ENCODE results near the gene COCH. TPM values are rescaled to one million over a fixed set of nuclear protein-coding genes. Genes with fewer than 3 reads are reported as not detected.
"Not testable (repeated sequence)": the region's sequence is repeated elsewhere in the genome, so short reads cannot be mapped to it uniquely, and the experiment has no call there.

Gene COCH
- polyA plus RNA-seq, 1 experiment = 0.19 TPM

DNA sequence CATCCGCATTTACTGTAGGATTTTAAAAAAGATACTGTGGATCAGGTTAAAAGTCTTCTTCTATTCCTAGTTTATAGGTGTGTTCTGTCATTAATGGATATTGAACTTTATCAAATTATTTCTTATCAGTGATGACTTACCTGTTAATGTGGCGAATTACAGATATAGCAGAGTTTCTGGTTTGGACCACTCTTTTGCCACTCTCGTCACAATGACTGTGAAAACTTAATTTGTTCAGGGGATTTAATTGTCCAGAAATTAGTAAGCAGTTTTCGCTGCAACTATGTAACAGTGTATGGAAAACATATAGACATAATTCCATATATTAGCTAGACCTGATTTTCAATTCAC, 14.9 kb downstream of the COCH start:
- Histone ChIP-seq H3K27ac (ENCODE audit: low read depth, low read length) (no peak overlapping the region), H3K9me3 (ENCODE audit: control insufficient read depth, insufficient read depth, low read length) (no peaks in the 10 kb centered on the region), H3K4me3 (ENCODE audit: low read depth, low read length) (no peak overlapping the region), H3K27me3 (ENCODE audit: control insufficient read depth, insufficient read depth, low read length) (no peaks in the 10 kb centered on the region)
- POLR2A ChIA-PET = no interaction called here
- CTCF ChIA-PET = no interaction called here
- no peak for DNase-seq (ENCODE audit: low read depth, low spot score)
- TF ChIP-seq, protein P1, sequence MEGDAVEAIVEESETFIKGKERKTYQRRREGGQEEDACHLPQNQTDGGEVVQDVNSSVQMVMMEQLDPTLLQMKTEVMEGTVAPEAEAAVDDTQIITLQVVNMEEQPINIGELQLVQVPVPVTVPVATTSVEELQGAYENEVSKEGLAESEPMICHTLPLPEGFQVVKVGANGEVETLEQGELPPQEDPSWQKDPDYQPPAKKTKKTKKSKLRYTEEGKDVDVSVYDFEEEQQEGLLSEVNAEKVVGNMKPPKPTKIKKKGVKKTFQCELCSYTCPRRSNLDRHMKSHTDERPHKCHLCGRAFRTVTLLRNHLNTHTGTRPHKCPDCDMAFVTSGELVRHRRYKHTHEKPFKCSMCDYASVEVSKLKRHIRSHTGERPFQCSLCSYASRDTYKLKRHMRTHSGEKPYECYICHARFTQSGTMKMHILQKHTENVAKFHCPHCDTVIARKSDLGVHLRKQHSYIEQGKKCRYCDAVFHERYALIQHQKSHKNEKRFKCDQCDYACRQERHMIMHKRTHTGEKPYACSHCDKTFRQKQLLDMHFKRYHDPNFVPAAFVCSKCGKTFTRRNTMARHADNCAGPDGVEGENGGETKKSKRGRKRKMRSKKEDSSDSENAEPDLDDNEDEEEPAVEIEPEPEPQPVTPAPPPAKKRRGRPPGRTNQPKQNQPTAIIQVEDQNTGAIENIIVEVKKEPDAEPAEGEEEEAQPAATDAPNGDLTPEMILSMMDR (IDR thresholded peaks at IDR 0.05; ENCODE audit: low read depth, low read length) = no peak

DNA sequence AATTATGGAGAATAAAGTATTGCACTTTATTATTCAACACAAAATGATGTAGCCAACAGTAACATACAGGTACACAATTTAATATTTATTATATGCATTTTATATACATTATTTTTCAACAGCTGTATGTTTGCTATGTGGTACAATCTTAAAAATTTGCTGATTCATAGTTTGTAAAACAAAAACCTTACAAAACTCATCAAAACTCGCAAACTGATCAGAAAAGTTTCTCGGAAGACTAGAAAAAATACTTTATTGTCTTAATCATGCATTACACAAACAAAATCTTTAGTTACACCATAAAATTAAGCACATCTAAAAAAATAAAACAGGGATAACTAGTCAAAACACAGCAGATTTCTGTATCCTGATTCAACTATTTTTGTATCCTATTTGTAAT, 19.5 kb downstream of the COCH start:
- Histone ChIP-seq H3K4me3 (ENCODE audit: low read depth, low read length) (no peak overlapping the region), H3K27me3 (ENCODE audit: control insufficient read depth, insufficient read depth, low read length) (no peaks in the 10 kb centered on the region), H3K27ac (ENCODE audit: low read depth, low read length) (no peak overlapping the region), H3K9me3 (ENCODE audit: control insufficient read depth, insufficient read depth, low read length) (no peaks in the 10 kb centered on the region)
- DNase-seq (ENCODE audit: low read depth, low spot score) = no peak
- ChIA-PET CTCF (no interaction called here), POLR2A (no interaction called here)
- TF ChIP-seq, protein P1 (IDR thresholded peaks at IDR 0.05; ENCODE audit: low read depth, low read length) = no peak

DNA sequence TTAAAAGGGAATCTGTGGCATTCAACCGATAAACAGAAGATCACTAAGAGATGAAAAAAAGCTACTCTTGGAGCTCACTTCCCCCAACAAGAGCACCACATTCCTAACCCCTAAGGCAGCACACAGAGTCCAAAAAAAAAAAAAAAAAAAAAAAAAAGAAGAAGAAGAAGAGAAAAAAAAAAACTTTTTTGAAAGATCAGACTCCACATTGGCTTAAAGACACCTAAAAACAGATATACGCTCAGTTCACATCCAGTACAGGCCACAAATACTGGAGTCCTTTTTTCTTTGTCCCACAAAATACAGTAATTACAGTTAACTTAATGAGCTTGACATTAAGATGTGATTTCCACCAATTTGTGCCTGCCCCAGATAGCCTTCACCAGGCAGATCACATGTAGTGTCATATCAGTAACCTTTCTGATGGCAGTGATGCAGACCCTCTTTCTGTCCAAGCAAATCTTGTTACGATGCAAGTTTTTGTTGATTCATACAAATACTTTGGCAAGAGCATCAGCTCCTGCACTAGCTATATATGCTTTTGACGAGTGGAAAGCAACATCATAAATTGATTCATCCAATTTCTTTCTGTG, 20.7 kb downstream of the COCH start:
- DNase-seq (ENCODE audit: low read depth, low spot score) = no peak
- ChIA-PET POLR2A (interaction anchor here (0.7 kb wide), 2 partner anchors 30 to 41 kb away, joined by 3 to 6 read pairs; no protein-coding TSS in a partner anchor), CTCF (interaction anchor here (0.6 to 0.7 kb wide), 2 partner anchors 8 to 11 kb away, joined by 4 to 7 read pairs; no protein-coding TSS in a partner anchor)
- no peak overlapping the region for H3K27ac ChIP-seq (ENCODE audit: low read depth, low read length)
- no peak overlapping the region for H3K4me3 ChIP-seq (ENCODE audit: low read depth, low read length)
- TF ChIP-seq, protein P1 (IDR thresholded peaks at IDR 0.05; ENCODE audit: low read depth, low read length) = no peak
- no peaks in the 10 kb centered on the region for H3K27me3 ChIP-seq (ENCODE audit: control insufficient read depth, insufficient read depth, low read length)
- no peaks in the 10 kb centered on the region for H3K9me3 ChIP-seq (ENCODE audit: control insufficient read depth, insufficient read depth, low read length)

DNA sequence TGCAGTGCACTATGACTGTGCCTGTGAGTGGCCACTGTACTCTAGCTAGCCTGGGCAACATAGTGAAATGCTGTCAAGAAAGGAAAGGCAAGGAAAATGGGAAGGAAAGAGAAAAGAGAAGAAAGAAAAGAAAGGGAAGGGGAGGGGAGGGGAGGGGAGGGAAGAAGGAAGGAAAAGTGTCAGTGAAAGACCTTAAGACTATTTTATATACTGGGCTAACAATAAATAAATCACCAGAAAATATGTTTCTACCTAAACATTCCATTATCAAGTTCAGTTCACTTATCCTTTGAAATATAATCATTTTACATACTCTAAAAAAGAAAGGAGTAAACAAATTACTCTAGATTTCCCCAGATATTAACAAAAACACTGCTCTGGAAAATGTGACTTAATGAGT, 22.1 kb downstream of the COCH start:
- H3K4me3 ChIP-seq (ENCODE audit: low read depth, low read length) = no peak overlapping the region
- CTCF ChIA-PET = no interaction called here
- H3K27me3 ChIP-seq (ENCODE audit: control insufficient read depth, insufficient read depth, low read length) = no peaks in the 10 kb centered on the region
- no peak for DNase-seq (ENCODE audit: low read depth, low spot score)
- TF ChIP-seq, protein P1 (IDR thresholded peaks at IDR 0.05; ENCODE audit: low read depth, low read length) = no peak
- H3K27ac ChIP-seq (ENCODE audit: low read depth, low read length) = no peak overlapping the region
- no peaks in the 10 kb centered on the region for H3K9me3 ChIP-seq (ENCODE audit: control insufficient read depth, insufficient read depth, low read length)
- POLR2A ChIA-PET = no interaction called here

DNA sequence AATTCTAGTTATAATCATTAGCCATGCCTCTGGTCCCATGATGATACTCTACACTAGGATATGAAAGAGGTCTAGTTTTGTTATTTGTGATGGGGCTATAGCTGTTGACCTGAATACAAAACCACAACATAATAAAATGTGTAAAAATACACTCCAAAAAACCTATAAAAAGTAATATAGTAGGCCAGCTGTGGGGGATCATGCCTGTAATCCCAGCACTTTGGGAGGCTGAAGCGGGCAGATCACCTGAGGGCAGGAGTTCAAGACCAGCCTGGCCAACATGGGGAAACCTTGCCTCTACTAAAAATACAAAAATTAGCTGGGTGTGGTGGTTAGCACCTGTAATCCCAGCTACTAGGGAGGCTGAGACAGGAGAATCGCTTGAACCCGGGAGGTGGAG, 22.8 kb downstream of the COCH start:
- CTCF ChIA-PET = not testable (repeated sequence)

More for the DNA sequence above, 22.8 kb downstream of the COCH start:
- H3K4me3 ChIP-seq (ENCODE audit: low read depth, low read length); POLR2A ChIA-PET; H3K27ac ChIP-seq (ENCODE audit: low read depth, low read length); DNase-seq (ENCODE audit: low read depth, low spot score); H3K9me3 ChIP-seq (ENCODE audit: control insufficient read depth, insufficient read depth, low read length); H3K27me3 ChIP-seq (ENCODE audit: control insufficient read depth, insufficient read depth, low read length): not testable (repeated sequence)

Data from AG04450 (cell line).